OCI-LY7 (cell line): ENCODE data around the gene GLRX5. TPM values are rescaled to one million over a fixed set of nuclear protein-coding genes. Genes with fewer than 3 reads are reported as not detected.

ENCODE experiments used
- BruUV-seq: library from RNA; stranded (reverse); fragments of 400-500 nt; replicated peaks from 2 replicates; lab custom pipeline; 2021; lab: Mats Ljungman, UMichigan
- CTCF ChIA-PET: fragments of 300-600 bp; sonication (Branson Sonifier 250); formaldehyde crosslinking; loops from one replicate; lab custom pipeline; 2022; ENCODE audit warnings: antibody characterized with exemption; ENCODE audit not compliant: unreplicated experiment; lab: Charles Lee
- POLR2A ChIA-PET: fragments of 300-600 bp; sonication (Branson Sonifier 250); formaldehyde crosslinking; loops from one replicate; lab custom pipeline; 2022; ENCODE audit warnings: antibody characterized with exemption; lab: Charles Lee
- DNase-seq: peaks from one replicate; pipeline ENCODE4 v3.0.0-alpha.2; 2015; ENCODE audit warnings: low spot score
- H2AFZ ChIP-seq: fragments of 200-600 bp; sonication (generic), shearing (Covaris generic); 2 replicates; pipeline ENCODE4 v1.6.1; 2014; ENCODE audit warnings: mild to moderate bottlenecking, antibody characterized with exemption, low read length, moderate library complexity
- H3K27ac ChIP-seq: fragments of 200-600 bp; sonication (generic); 2 replicates; pipeline ENCODE4 v1.5.1; 2014; ENCODE audit warnings: mixed run types, low read depth, mild to moderate bottlenecking, moderate library complexity, low read length, inconsistent platforms; ENCODE audit not compliant: poor library complexity, severe bottlenecking
- H3K36me3 ChIP-seq: fragments of 200-600 bp; sonication (generic); 2 replicates; pipeline ENCODE4 v1.6.1; 2014; ENCODE audit warnings: mild to moderate bottlenecking, antibody characterized with exemption, low read length, moderate library complexity, mixed read lengths; ENCODE audit not compliant: insufficient read depth
- H3K4me1 ChIP-seq: fragments of 200-600 bp; sonication (generic); 2 replicates; pipeline ENCODE4 v1.5.1; 2014; ENCODE audit warnings: mild to moderate bottlenecking, low read length; ENCODE audit not compliant: insufficient read depth, poor library complexity, severe bottlenecking
- H3K4me2 ChIP-seq: fragments of 200-600 bp; sonication (generic); 2 replicates; pipeline ENCODE4 v1.6.1; 2014; ENCODE audit warnings: mild to moderate bottlenecking, low read length
- H3K4me3 ChIP-seq: fragments of 200-600 bp; sonication (generic); 2 replicates; pipeline ENCODE4 v1.5.1; 2014; ENCODE audit warnings: mild to moderate bottlenecking, low read depth, low read length; ENCODE audit not compliant: poor library complexity, severe bottlenecking
- H3K79me2 ChIP-seq: fragments of 200-600 bp; sonication (generic); 2 replicates; pipeline ENCODE4 v1.6.1; 2016; ENCODE audit warnings: low read depth, mild to moderate bottlenecking, low read length, moderate library complexity, mixed read lengths; ENCODE audit not compliant: insufficient read depth
- H3K9me2 ChIP-seq: fragments of 200-600 bp; sonication (generic); 2 replicates; pipeline ENCODE4 v1.6.1; 2016; ENCODE audit warnings: mild to moderate bottlenecking, low read length, mixed read lengths; ENCODE audit not compliant: insufficient read depth
- H3K9me3 ChIP-seq: fragments of 200-600 bp; sonication (generic); 2 replicates; pipeline ENCODE4 v1.6.1; 2014; ENCODE audit warnings: mild to moderate bottlenecking, mixed run types, low read length, mixed read lengths
- H4K20me1 ChIP-seq: fragments of 200-600 bp; sonication (generic); 2 replicates; pipeline ENCODE4 v1.6.1; 2014; ENCODE audit warnings: mild to moderate bottlenecking, antibody characterized with exemption, low read length, moderate library complexity, mixed read lengths; ENCODE audit not compliant: insufficient read depth
- CTCF ChIP-seq: fragments of 200-600 bp; sonication (generic); conservative IDR thresholded peaks from 2 replicates; pipeline ENCODE4 v1.5.1; 2014; ENCODE audit warnings: mild to moderate bottlenecking, antibody characterized with exemption, low read length, moderate library complexity, mixed read lengths
- EZH2phosphoT487 ChIP-seq: fragments of 200-600 bp; sonication (generic); IDR thresholded peaks from 2 replicates; pipeline ENCODE4 v1.6.1; 2018; ENCODE audit warnings: low read depth, borderline replicate concordance, mild to moderate bottlenecking, mixed run types, antibody characterized with exemption, low read length, moderate library complexity, mixed read lengths
- intact Hi-C: fragments of 100-400 bp; cut with micrococcal nuclease; formaldehyde crosslinking; loops from one replicate; pipeline ENCODE4 v1.10.0; 2022; ENCODE audit not compliant: unreplicated experiment
- total RNA-seq, 2 experiments: library from RNA; depleted of rRNA in 1 of 2; stranded (reverse); fragments of >200 nt in 1 of 2; shearing (Covaris generic) in 1 of 2; gene quantifications; 2 replicates each; pipeline ENCODE4 v1.2.3, GENCODE V29; 2014 to 2022

Gene GLRX5
- total RNA-seq, 2 experiments from 2014 or later, result 68.2 to 78.4 TPM

- H3K4me3 ChIP-seq, result no peak overlapping the region
- ChIA-PET POLR2A (interaction anchor here (0.6 to 2.4 kb wide), 7 partner anchors 9 to 84 kb away, joined by 3 to 6 read pairs (median 4); no protein-coding TSS in a partner anchor), CTCF (interaction anchor here (0.6 kb wide), 1 partner anchor 92 kb away, joined by 4 read pairs; no protein-coding TSS in a partner anchor)
- peaks cover 47% of the 10 kb centered on the region for H3K4me1 ChIP-seq
- TF ChIP-seq EZH2phosphoT487, result no peak
- no peak for TF ChIP-seq CTCF
- no peaks in the 10 kb centered on the region for H3K9me2 ChIP-seq
- intact Hi-C loops, result no loop called here
- no peak for DNase-seq
- H4K20me1 ChIP-seq, result no peaks in the 10 kb centered on the region
- no peaks in the 10 kb centered on the region for H3K79me2 ChIP-seq
- H3K4me2 ChIP-seq, result no peak overlapping the region
- H2AFZ ChIP-seq, result no peak overlapping the region
- H3K27ac ChIP-seq, result no peak overlapping the region
- BruUV-seq, result no TSS peak
- H3K9me3 ChIP-seq, result no peaks in the 10 kb centered on the region
- no peaks in the 10 kb centered on the region for H3K36me3 ChIP-seq
Measured at GRCh38 chr14:95522556-95522955, 12.3 kb upstream of the GLRX5 start.

GRCh38 chr14:95523051-95523814, 11.6 kb upstream of the GLRX5 start:
- Histone ChIP-seq H3K4me3 (no peak overlapping the region), H4K20me1 (no peaks in the 10 kb centered on the region), H3K9me3 (no peaks in the 10 kb centered on the region), H3K27ac (no peak overlapping the region), H3K4me1 (peaks cover 41% of the 10 kb centered on the region), H3K4me2 (no peak overlapping the region), H2AFZ (no peak overlapping the region), H3K79me2 (no peaks in the 10 kb centered on the region), H3K36me3 (no peaks in the 10 kb centered on the region), H3K9me2 (no peaks in the 10 kb centered on the region)
- ChIA-PET CTCF (interaction anchor here (0.6 kb wide), 1 partner anchor 93 kb away, joined by 4 read pairs; no protein-coding TSS in a partner anchor), POLR2A (interaction anchor here (0.6 to 2.4 kb wide), 9 partner anchors 10 to 85 kb away, joined by 3 to 6 read pairs (median 4); no protein-coding TSS in a partner anchor)
- BruUV-seq, result no TSS peak
- TF ChIP-seq CTCF (no peak), EZH2phosphoT487 (no peak)
- intact Hi-C loops, result no loop called here
- DNase-seq, result no peak
